Tibial artery (tissue), 4 donors: ENCODE results near the gene DSCAM.

Experiments
- DNase-seq, 2 donors: peaks; one replicate each; pipeline ENCODE4 v3.0.0-alpha.2; 2019
- H3K27ac ChIP-seq, 2 donors: fragments of 200-600 bp; sonication (generic) in 1 of 2; 1 replicate in 1 of 2; 2 replicates in 1 of 2; pipeline ENCODE4 v1.5.1; 2018 to 2019; ENCODE audit warnings: mild to moderate bottlenecking in 1 of 2
- H3K27me3 ChIP-seq, 2 donors: fragments of 200-600 bp; sonication (generic) in 1 of 2; one replicate each; pipeline versions ENCODE4 v1.5.1 to v1.6.0; 2016 to 2019
- H3K36me3 ChIP-seq, 3 donors: fragments of 200-600 bp; sonication (generic) in 2 of 3; one replicate each; pipeline ENCODE4 v1.5.1; 2016 to 2019; ENCODE audit warnings: mild to moderate bottlenecking in 2 of 3
- H3K4me1 ChIP-seq, 4 donors: fragments of 200-600 bp; sonication (generic) in 2 of 4; 1 replicate in 3 of 4; 2 replicates in 1 of 4; pipeline ENCODE4 v1.5.1; 2016 to 2019
- H3K4me3 ChIP-seq, 2 donors: fragments of 200-600 bp; sonication (generic) in 1 of 2; 1 replicate in 1 of 2; 2 replicates in 1 of 2; pipeline ENCODE4 v1.5.1; 2018 to 2019; ENCODE audit warnings: mild to moderate bottlenecking in 2 of 2
- H3K9me3 ChIP-seq, 3 donors: fragments of 200-600 bp; sonication (generic) in 1 of 3; one replicate each; pipeline ENCODE4 v1.5.1; 2016 to 2019
- CTCF ChIP-seq, 2 experiments: fragments of 200-600 bp in 1 of 2; fragments of 450-650 bp in 1 of 2; IDR thresholded peaks; one replicate each; pipeline ENCODE4 v1.5.1; 2017 to 2019; ENCODE audit warnings: antibody characterized with exemption in 2 of 2, mild to moderate bottlenecking in 1 of 2, moderate library complexity in 1 of 2
- intact Hi-C: fragments of 100-400 bp; cut with DNase I; formaldehyde crosslinking; loops from one replicate; pipeline ENCODE4 v1.15.0; 2023; ENCODE audit warnings: low total_unique reads

The DSCAM gene

GRCh38 chr21:40282912-40283886 is 563.8 kb downstream of the DSCAM start:
- Histone ChIP-seq H3K9me3 (peaks cover 0 to 3% (median 0%) of the 10 kb centered on the region in 3 donors), H3K27ac (no peak overlapping the region), H3K36me3 (no peaks in the 10 kb centered on the region), H3K27me3 (no peaks in the 10 kb centered on the region), H3K4me1 (no peaks in the 10 kb centered on the region), H3K4me3 (no peak overlapping the region)
- no peak for TF ChIP-seq CTCF (IDR thresholded peaks at IDR 0.05)
- intact Hi-C loops, result no loop called here
- no peak for DNase-seq

- no peak overlapping the region for H3K4me3 ChIP-seq
- no peaks in the 10 kb centered on the region for H3K4me1 ChIP-seq
- no peaks in the 10 kb centered on the region for H3K36me3 ChIP-seq
- no peak overlapping the region for H3K27ac ChIP-seq
- H3K27me3 ChIP-seq, result no peaks in the 10 kb centered on the region
- H3K9me3 ChIP-seq, result peaks cover 0 to 6% (median 0%) of the 10 kb centered on the region in 3 donors
- no peak for DNase-seq
- intact Hi-C loops, result loop anchor here (10.0 kb wide), 1 partner anchor 94 kb away; no protein-coding TSS in a partner anchor
- no peak for TF ChIP-seq CTCF (IDR thresholded peaks at IDR 0.05)
Observed at GRCh38 chr21:40278345-40278744, 568.6 kb downstream of the DSCAM start.

GRCh38 chr21:40276001-40276400 is 571.0 kb downstream of the DSCAM start:
- Histone ChIP-seq H3K27ac (no peak overlapping the region), H3K4me1 (no peaks in the 10 kb centered on the region), H3K9me3 (peaks cover 0 to 6% (median 0%) of the 10 kb centered on the region in 3 donors), H3K4me3 (no peak overlapping the region), H3K36me3 (no peaks in the 10 kb centered on the region), H3K27me3 (no peaks in the 10 kb centered on the region)
- DNase-seq, result no peak
- no peak for TF ChIP-seq CTCF (IDR thresholded peaks at IDR 0.05)
- intact Hi-C loops, result loop anchor here (10.0 kb wide), 1 partner anchor 91 kb away; no protein-coding TSS in a partner anchor

GRCh38 chr21:40272037-40272436 is 574.9 kb downstream of the DSCAM start:
- H3K4me3 ChIP-seq, result no peak overlapping the region
- H3K9me3 ChIP-seq, result no peaks in the 10 kb centered on the region
- no peaks in the 10 kb centered on the region for H3K4me1 ChIP-seq
- H3K27me3 ChIP-seq, result no peaks in the 10 kb centered on the region
- TF ChIP-seq CTCF (IDR thresholded peaks at IDR 0.05), result no peak
- no peak overlapping the region for H3K27ac ChIP-seq
- no peaks in the 10 kb centered on the region for H3K36me3 ChIP-seq
- intact Hi-C loops, result loop anchor here (10.0 kb wide), 1 partner anchor 87 kb away; no protein-coding TSS in a partner anchor
- no peak for DNase-seq

- DNase-seq, result no peak
- H3K4me3 ChIP-seq, result no peak overlapping the region
- no peak overlapping the region for H3K27ac ChIP-seq
- H3K9me3 ChIP-seq, result no peaks in the 10 kb centered on the region
- H3K36me3 ChIP-seq, result no peaks in the 10 kb centered on the region
- H3K27me3 ChIP-seq, result no peaks in the 10 kb centered on the region
- no peak for TF ChIP-seq CTCF (IDR thresholded peaks at IDR 0.05)
- intact Hi-C loops, result loop anchor here (10.0 kb wide), 1 partner anchor 86 kb away; no protein-coding TSS in a partner anchor
- H3K4me1 ChIP-seq, result no peaks in the 10 kb centered on the region
Observed at GRCh38 chr21:40271164-40271563, 575.8 kb downstream of the DSCAM start.
